ENCODE results near the gene UCK2. TPM values are rescaled to one million over a fixed set of nuclear protein-coding genes. Genes with fewer than 3 reads are reported as not detected.

The UCK2 gene
- total and polyA plus RNA-seq, 10 of the 15 experiments (the other 5 are each of a cell fraction or from before 2014, with no cell fraction given) = 55.3 to 106 (median 84.9) TPM

GRCh38 chr1:165879946-165880345 lies 52.5 kb downstream of the UCK2 start:
- Histone ChIP-seq H3K36me3 (ENCODE audit: control insufficient read depth in 2 of 2, insufficient read depth in 2 of 2, low read length in 1 of 2) (peaks cover 0 to 2% of the 10 kb centered on the region in 2 experiments; a peak in 3 of 4 replicates), H3K27me3 (replicated peaks in 1 of 2; ENCODE audit: control insufficient read depth in 2 of 2, insufficient read depth in 2 of 2, low read length in 1 of 2) (no peaks in the 10 kb centered on the region), H3K9me3 (replicated peaks; ENCODE audit: control insufficient read depth, insufficient read depth, low read length) (peaks cover 7% of the 10 kb centered on the region), H3K4me3 (no peak overlapping the region), H3K9ac (ENCODE audit: control insufficient read depth, insufficient read depth, low read length) (no peak overlapping the region), H3K4me2 (ENCODE audit: control insufficient read depth, insufficient read depth) (no peak overlapping the region), H2AFZ (ENCODE audit: control insufficient read depth, low read depth, low read length) (no peak overlapping the region), H3K79me2 (ENCODE audit: control insufficient read depth, insufficient read depth, low read length) (peaks cover 93% of the 10 kb centered on the region), H4K20me1 (ENCODE audit: control insufficient read depth, insufficient read depth) (no peaks in the 10 kb centered on the region), H3K27ac (ENCODE audit: control insufficient read depth, insufficient read depth) (no peak overlapping the region), H3K4me1 (ENCODE audit: control insufficient read depth, insufficient read depth, low read length) (peaks cover 66% of the 10 kb centered on the region)
- intact Hi-C loops (cut with micrococcal nuclease; ENCODE audit: unreplicated experiment) (loop anchor here (2.0 to 10.0 kb wide), 5 partner anchors 38 to 1835 kb away; partner anchors contain the start of gene TMCO1), in situ Hi-C loops (cut with MboI) (loop anchor here (5.0 kb wide), 1 partner anchor 33 kb away; no protein-coding TSS in a partner anchor)
- TF ChIP-seq DPF2 (IDR thresholded peaks at IDR 0.05) = no peak
- TF ChIP-seq MYB (IDR thresholded peaks at IDR 0.05; ENCODE audit: borderline replicate concordance, low read depth, low read length) = no peak
- TF ChIP-seq YBX1 (IDR thresholded peaks at IDR 0.05) = no peak
- no peak for TF ChIP-seq ZNF24 (IDR thresholded peaks at IDR 0.05)
- no peak for TF ChIP-seq SREBF1 (IDR thresholded peaks at IDR 0.05; ENCODE audit: low read length)
- no peak for TF ChIP-seq SMAD1 (IDR thresholded peaks at IDR 0.05; ENCODE audit: low read depth, partially characterized antibody)
- ChIA-PET CTCF (interaction anchor here (0.6 kb wide), 1 partner anchor 247 kb away, joined by 3 read pairs; no protein-coding TSS in a partner anchor), RAD21 (ENCODE audit: unreplicated experiment) (interaction anchor here (2.5 kb wide), 1 partner anchor 8 kb away, joined by 12 read pairs; no protein-coding TSS in a partner anchor), SMC1A (ENCODE audit: uncharacterized antibody, unreplicated experiment) (no interaction called here), POLR2A (interaction anchor here (0.6 kb wide), 1 partner anchor 64 kb away, joined by 7 read pairs; no protein-coding TSS in a partner anchor)
- DNase-seq (ENCODE audit: low read depth, low spot score) (no peak), FAIRE-seq (no peak), ATAC-seq (no peak)
- 40% methylated on average over 4 of the region's 4 CpGs for WGBS (ENCODE audit: insufficient coverage, insufficient replicate concordance, low lambda C conversion rate, missing lambda C conversion rate)
- no TSS peak for BruUV-seq (replicated peaks)

- H3K9me3 ChIP-seq (replicated peaks; ENCODE audit: control insufficient read depth, insufficient read depth, low read length) = peaks cover 7% of the 10 kb centered on the region
- POLR2A ChIA-PET = interaction anchor here (1.0 kb wide), 2 partner anchors 27 to 54 kb away, joined by 3 read pairs; partner anchors contain the start of gene UCK2
- no peaks in the 10 kb centered on the region for H4K20me1 ChIP-seq (ENCODE audit: control insufficient read depth, insufficient read depth)
- no peak overlapping the region for H2AFZ ChIP-seq (ENCODE audit: control insufficient read depth, low read depth, low read length)
- FAIRE-seq (no peak), ATAC-seq (no peak), DNase-seq (ENCODE audit: low read depth, low spot score) (no peak)
- no peak overlapping the region for H3K27ac ChIP-seq (ENCODE audit: control insufficient read depth, insufficient read depth)
- H3K4me2 ChIP-seq (ENCODE audit: control insufficient read depth, insufficient read depth) = no peak overlapping the region
- intact Hi-C loops (cut with micrococcal nuclease; ENCODE audit: unreplicated experiment) (loop anchor here (5.0 kb wide), 1 partner anchor 39 kb away; no protein-coding TSS in a partner anchor), in situ Hi-C loops (cut with MboI) (loop anchor here (5.0 kb wide), 1 partner anchor 34 kb away; no protein-coding TSS in a partner anchor)
- no TSS peak for BruUV-seq (replicated peaks)
- WGBS (ENCODE audit: insufficient coverage, insufficient replicate concordance, low lambda C conversion rate, missing lambda C conversion rate) = 100% methylated on average over 3 of the region's 5 CpGs
- peaks cover 66% of the 10 kb centered on the region for H3K4me1 ChIP-seq (ENCODE audit: control insufficient read depth, insufficient read depth, low read length)
- H3K36me3 ChIP-seq (ENCODE audit: control insufficient read depth in 2 of 2, insufficient read depth in 2 of 2, low read length in 1 of 2) = peaks cover 0 to 2% of the 10 kb centered on the region in 2 experiments; a peak in 3 of 4 replicates
- no peak overlapping the region for H3K9ac ChIP-seq (ENCODE audit: control insufficient read depth, insufficient read depth, low read length)
- CTCF ChIA-PET = interaction anchor here (1.1 to 1.8 kb wide), 3 partner anchors 7 to 52 kb away, joined by 3 to 13 read pairs (median 9); no protein-coding TSS in a partner anchor
- peaks cover 93% of the 10 kb centered on the region for H3K79me2 ChIP-seq (ENCODE audit: control insufficient read depth, insufficient read depth, low read length)
- H3K4me3 ChIP-seq = no peak overlapping the region
- SMC1A ChIA-PET (ENCODE audit: uncharacterized antibody, unreplicated experiment) = interaction anchor here (0.8 to 5.8 kb wide), 8 partner anchors 13 to 57 kb away, joined by 3 to 47 read pairs (median 4); no protein-coding TSS in a partner anchor
- H3K27me3 ChIP-seq (replicated peaks in 1 of 2; ENCODE audit: control insufficient read depth in 2 of 2, insufficient read depth in 2 of 2, low read length in 1 of 2) = no peaks in the 10 kb centered on the region
- RAD21 ChIA-PET (ENCODE audit: unreplicated experiment) = interaction anchor here (0.7 to 4.8 kb wide), 4 partner anchors 9 to 183 kb away, joined by 3 to 37 read pairs (median 8); partner anchors contain the start of gene ALDH9A1
- TF ChIP-seq CREB1 (IDR thresholded peaks at IDR 0.05; ENCODE audit: low read depth) (no peak), HSF1 (IDR thresholded peaks at IDR 0.05; ENCODE audit: low read depth, low read length) (no peak), HDAC6 (IDR thresholded peaks at IDR 0.05; ENCODE audit: unreplicated experiment) (no peak), RELA (IDR thresholded peaks at IDR 0.05; ENCODE audit: borderline replicate concordance, partially characterized antibody) (no peak), JUNB (IDR thresholded peaks at IDR 0.05) (no peak), ZBTB40 (IDR thresholded peaks at IDR 0.05; ENCODE audit: borderline replicate concordance) (0 out of 2 replicates have a peak, but pooled peaks have one; percentile 39)
These were observed 53.6 kb downstream of the UCK2 start for GRCh38 chr1:165880993-165881392.
